ENCODE results near the gene ABCA13. TPM values are rescaled to one million over a fixed set of nuclear protein-coding genes. Genes with fewer than 3 reads are reported as not detected.

Gene ABCA13
- polyA plus RNA-seq, 1 of the 3 experiments (the other 2 are of a cell fraction), result not detected

- Histone ChIP-seq H3F3A (replicated peaks; ENCODE audit: insufficient read depth) (no peaks in the 10 kb centered on the region), H3K27me3 (ENCODE audit: insufficient read depth) (peaks cover 70% of the 10 kb centered on the region), H3K9me3 (no peaks in the 10 kb centered on the region), H4K20me1 (ENCODE audit: insufficient read depth) (no peaks in the 10 kb centered on the region), H3K9ac (no peak overlapping the region), H3K4me1 (ENCODE audit: control insufficient read depth in 1 of 2, insufficient read depth in 2 of 2, low read depth in 1 of 2, low read length in 1 of 2) (no peaks in the 10 kb centered on the region), H3K4me3 (ENCODE audit: low read depth in 2 of 2, low read length in 1 of 2) (no peak overlapping the region), H3K36me3 (replicated peaks in 1 of 2; ENCODE audit: control insufficient read depth in 1 of 2, insufficient read depth in 2 of 2, low read length in 1 of 2) (no peaks in the 10 kb centered on the region), H3K9me2 (no peaks in the 10 kb centered on the region), H3K79me2 (ENCODE audit: insufficient read depth) (no peaks in the 10 kb centered on the region), H3K4me2 (no peak overlapping the region), H2AFZ (ENCODE audit: low read depth) (no peak overlapping the region), H3K27ac (ENCODE audit: low read depth in 2 of 2, low read length in 1 of 2) (no peak overlapping the region)
- DNase-seq, result no peak
- ChIA-PET POLR2A (no interaction called here), CTCF (interaction anchor here (1.0 to 1.4 kb wide), 3 partner anchors 8 to 15 kb away, joined by 3 to 5 read pairs (median 3); no protein-coding TSS in a partner anchor)
- TF ChIP-seq POLR2AphosphoS5 (IDR thresholded peaks at IDR 0.05; ENCODE audit: low read depth, low read length) (no peak), ZBTB33 (IDR thresholded peaks at IDR 0.05; ENCODE audit: borderline replicate concordance, low read depth) (no peak), JUND (IDR thresholded peaks at IDR 0.05) (no peak), GABPA (IDR thresholded peaks at IDR 0.05; ENCODE audit: low read depth) (no peak), TAF1 (IDR thresholded peaks at IDR 0.05; ENCODE audit: borderline replicate concordance, low read depth, low read length) (no peak), FOSL2 (IDR thresholded peaks at IDR 0.05; ENCODE audit: borderline replicate concordance, low read depth) (no peak), TEAD4 (IDR thresholded peaks at IDR 0.05; ENCODE audit: borderline replicate concordance, insufficient read depth) (no peak), FOXM1 (IDR thresholded peaks at IDR 0.05; ENCODE audit: low read depth) (no peak), SIN3A (IDR thresholded peaks at IDR 0.05; ENCODE audit: borderline replicate concordance, low read depth, low read length) (no peak), EP300 (IDR thresholded peaks at IDR 0.05; ENCODE audit: borderline replicate concordance in 1 of 2, low read depth in 1 of 2, low read length in 1 of 2) (no peak), MAX (IDR thresholded peaks at IDR 0.05; ENCODE audit: low read depth) (no peak), USF2 (IDR thresholded peaks at IDR 0.05; ENCODE audit: borderline replicate concordance, low read depth, low read length) (no peak), RAD21 (IDR thresholded peaks at IDR 0.05; ENCODE audit: low read length) (no peak), FOXJ3 (CRISPR knock-in tag; IDR thresholded peaks at IDR 0.05) (no peak), TCF12 (IDR thresholded peaks at IDR 0.05) (no peak), SMC3 (IDR thresholded peaks at IDR 0.05; ENCODE audit: low read depth, low read length) (no peak), RFX5 (IDR thresholded peaks at IDR 0.05; ENCODE audit: low read length) (no peak)
- TF ChIP-seq, protein P1, sequence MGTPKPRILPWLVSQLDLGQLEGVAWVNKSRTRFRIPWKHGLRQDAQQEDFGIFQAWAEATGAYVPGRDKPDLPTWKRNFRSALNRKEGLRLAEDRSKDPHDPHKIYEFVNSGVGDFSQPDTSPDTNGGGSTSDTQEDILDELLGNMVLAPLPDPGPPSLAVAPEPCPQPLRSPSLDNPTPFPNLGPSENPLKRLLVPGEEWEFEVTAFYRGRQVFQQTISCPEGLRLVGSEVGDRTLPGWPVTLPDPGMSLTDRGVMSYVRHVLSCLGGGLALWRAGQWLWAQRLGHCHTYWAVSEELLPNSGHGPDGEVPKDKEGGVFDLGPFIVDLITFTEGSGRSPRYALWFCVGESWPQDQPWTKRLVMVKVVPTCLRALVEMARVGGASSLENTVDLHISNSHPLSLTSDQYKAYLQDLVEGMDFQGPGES (IDR thresholded peaks at IDR 0.05; ENCODE audit: low read depth, low read length), result no peak
- TF ChIP-seq, protein P2, sequence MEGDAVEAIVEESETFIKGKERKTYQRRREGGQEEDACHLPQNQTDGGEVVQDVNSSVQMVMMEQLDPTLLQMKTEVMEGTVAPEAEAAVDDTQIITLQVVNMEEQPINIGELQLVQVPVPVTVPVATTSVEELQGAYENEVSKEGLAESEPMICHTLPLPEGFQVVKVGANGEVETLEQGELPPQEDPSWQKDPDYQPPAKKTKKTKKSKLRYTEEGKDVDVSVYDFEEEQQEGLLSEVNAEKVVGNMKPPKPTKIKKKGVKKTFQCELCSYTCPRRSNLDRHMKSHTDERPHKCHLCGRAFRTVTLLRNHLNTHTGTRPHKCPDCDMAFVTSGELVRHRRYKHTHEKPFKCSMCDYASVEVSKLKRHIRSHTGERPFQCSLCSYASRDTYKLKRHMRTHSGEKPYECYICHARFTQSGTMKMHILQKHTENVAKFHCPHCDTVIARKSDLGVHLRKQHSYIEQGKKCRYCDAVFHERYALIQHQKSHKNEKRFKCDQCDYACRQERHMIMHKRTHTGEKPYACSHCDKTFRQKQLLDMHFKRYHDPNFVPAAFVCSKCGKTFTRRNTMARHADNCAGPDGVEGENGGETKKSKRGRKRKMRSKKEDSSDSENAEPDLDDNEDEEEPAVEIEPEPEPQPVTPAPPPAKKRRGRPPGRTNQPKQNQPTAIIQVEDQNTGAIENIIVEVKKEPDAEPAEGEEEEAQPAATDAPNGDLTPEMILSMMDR (IDR thresholded peaks at IDR 0.05), result no peak
Measured at GRCh38 chr7:48149058-48149457, 22.2 kb upstream of the ABCA13 start.
